HG03066 (cell line): ENCODE data around the gene UST.
"Not testable (repeated sequence)": the region's sequence is repeated elsewhere in the genome, so short reads cannot be mapped to it uniquely, and the experiment has no call there.

Experiments used
- ATAC-seq: cut with Tn5 transposase; IDR thresholded peaks from one replicate; pipeline ENCODE4 v1.9.1; 2021; ENCODE audit warnings: low read depth; ENCODE audit not compliant: unreplicated experiment

The UST gene

GRCh38 chr6:148855744-148856143 lies 108.9 kb downstream of the UST start:
- ATAC-seq = no peak

DNA sequence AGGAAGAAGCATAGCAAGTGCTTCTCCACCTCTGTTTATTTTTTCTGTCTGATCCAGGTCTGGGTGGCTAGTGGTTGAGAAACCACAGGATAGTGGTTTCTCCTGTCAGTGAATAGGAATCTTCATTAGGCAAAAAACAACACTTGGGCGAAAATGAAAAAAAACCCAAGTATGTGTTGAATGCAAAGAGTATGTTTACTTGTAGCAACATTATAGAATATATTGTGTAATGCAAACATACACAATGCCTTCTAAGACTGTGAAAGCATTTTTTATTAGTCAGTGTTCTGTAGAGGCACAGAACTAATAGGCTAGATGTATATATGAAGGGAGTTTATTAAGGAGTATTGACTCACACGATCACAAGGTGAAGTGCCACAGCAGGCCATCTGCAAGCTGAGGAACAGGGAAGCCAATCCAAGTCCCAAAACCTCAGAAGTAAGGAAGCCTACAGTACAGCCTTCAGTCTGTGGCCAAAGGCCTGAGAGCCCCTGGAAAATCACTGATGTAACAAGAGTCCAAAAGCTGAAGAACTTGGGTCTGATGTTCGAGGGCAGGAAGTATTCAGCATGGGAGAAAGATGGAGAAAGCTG lies 111.1 kb downstream of the UST start:
- no peak for ATAC-seq

GRCh38 chr6:148864132-148864531 lies 117.3 kb downstream of the UST start:
- ATAC-seq = not testable (repeated sequence)

DNA sequence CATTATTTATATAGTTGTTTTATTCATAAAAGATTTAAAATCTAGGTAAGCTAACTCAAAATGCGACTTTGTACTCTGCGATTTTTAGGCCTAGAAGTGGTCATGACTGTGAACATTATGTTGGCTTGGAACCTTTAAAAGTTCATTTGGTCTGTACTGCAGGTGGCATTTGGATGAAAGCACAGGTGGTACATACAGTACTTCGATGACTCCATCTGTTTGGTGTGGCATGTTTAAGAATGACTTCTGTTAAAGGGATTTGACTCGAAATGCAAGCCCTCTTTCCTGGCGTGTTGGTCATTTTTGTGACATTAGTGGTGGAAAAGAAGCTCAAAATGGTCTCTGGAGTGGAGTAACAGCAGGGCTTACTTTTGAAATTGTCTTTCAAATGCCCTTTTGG lies 118.1 kb downstream of the UST start:
- ATAC-seq = no peak

- ATAC-seq = peak; percentile 90
Measured at GRCh38 chr6:148866657-148867268, 119.9 kb downstream of the UST start.

GRCh38 chr6:148867862-148868261 lies 121.0 kb downstream of the UST start:
- ATAC-seq = no peak

- ATAC-seq = no peak
Measured at GRCh38 chr6:148868314-148868713, 121.5 kb downstream of the UST start.

GRCh38 chr6:148868901-148869300 lies 122.1 kb downstream of the UST start:
- no peak for ATAC-seq

DNA sequence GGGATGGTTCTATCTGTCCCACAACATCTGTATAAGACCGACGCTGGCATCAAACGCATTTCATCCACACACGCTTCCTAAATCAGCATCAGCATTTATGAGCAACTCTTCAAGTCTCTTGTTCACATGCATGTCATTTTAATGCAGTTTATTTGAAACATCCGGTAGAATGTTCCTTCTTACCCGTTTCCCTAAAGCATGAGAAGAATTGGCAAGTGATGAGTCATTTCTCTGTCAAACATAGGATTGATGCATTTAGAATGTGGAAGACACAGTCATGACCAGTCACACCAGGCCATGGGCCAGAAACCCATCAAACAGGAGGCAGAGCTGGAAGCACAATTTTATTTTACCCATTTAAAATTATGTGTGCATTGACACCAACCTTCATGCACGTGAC lies 122.8 kb downstream of the UST start:
- no peak for ATAC-seq

- ATAC-seq = no peak
Measured at GRCh38 chr6:148873154-148873553, 126.3 kb downstream of the UST start.

- no peak for ATAC-seq
Measured at GRCh38 chr6:148873868-148874267, 127.0 kb downstream of the UST start.

- ATAC-seq = no peak
Measured at GRCh38 chr6:148874698-148875293, 128.0 kb downstream of the UST start.

GRCh38 chr6:148878683-148879082 lies 131.9 kb downstream of the UST start:
- ATAC-seq = no peak

DNA sequence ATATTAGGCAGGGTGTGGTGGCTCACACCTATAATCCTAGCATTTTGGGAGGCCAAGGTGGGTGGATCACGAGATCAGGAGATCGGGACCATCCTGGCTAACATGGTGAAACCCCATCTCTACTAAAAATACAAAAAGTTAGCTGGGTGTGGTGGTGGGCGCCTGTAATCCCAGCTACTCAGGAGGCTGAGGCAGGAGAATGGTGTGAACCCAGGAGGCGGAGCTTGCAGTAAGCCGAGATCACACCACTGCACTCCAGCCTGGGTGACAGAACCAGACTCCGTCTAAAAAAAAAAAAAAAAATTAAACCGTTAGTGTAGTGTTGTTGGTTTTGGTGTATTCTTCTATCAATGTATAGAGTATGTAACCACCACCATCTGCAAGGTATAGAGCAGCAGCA lies 133.9 kb downstream of the UST start:
- not testable (repeated sequence) for ATAC-seq

GRCh38 chr6:148881593-148882311 lies 134.9 kb downstream of the UST start:
- ATAC-seq = no peak

DNA sequence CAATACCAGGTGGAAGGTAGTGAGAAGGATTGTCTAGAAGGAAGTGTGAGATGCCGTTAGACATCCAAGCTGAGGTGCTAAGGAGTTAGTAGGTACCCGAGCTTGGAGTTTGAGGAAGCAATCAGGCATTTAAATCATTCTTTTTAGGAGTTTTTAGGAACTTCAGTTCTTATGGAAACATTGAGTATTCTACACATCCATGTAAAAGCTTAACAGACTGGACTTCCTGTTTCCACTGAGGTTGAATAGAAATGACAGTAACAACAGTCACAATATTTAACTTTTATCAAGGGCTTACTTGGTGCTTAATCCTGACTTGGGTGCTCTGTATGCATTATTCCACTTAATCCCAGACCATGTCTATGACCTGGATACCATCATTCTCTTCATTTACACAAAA lies 136.4 kb downstream of the UST start:
- no peak for ATAC-seq

DNA sequence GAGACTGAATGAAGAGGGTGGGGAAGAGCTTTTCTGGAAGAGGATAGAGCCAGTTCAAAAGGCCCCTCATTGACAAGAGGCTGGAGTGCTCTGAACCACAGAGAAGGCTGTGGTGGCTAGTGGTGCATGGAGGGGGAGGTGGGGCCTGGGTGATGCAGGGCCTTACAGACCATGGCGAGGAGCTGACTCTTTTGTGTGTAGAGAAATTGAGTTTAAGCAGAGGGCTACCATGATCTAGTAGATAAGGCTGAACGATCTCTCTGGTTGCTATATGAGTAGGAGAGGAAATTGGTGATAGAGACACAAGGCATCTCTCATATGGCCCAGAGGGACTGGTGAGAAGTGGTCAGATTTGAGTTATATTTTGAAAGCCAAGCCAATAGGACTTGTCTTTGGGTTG lies 137.6 kb downstream of the UST start:
- ATAC-seq = no peak

DNA sequence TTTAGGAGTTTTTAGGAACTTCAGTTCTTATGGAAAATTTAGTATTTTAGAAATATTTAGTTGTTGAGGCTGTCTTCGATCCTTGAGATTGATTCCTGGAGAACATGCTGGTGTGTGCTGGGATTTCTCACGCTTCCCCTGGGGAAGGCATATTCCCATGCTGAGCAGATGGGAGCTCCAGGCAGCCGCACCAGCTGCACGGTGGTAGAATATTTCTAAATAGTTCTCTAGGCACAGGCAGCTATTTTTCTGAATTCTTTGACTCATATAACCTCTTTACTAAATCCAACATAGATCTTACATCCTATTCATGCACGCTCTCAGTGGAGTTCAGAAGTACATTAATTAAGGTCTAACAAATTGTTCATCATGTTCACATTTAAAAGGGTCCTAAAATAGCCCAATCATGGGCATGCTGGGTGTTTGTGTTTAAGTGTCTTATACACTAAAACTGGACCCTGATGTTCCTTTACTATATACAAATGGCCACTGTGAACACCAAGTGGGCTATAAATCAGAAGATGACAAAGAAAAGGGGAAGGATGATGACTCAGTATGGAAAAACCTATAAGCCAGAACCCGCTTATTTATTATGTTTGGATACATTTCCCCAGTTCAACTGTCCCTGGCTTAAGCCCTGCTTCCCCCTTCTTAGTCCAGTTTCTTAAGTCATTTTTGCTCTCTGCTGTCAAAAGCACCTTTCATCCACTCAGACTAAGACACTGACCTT lies 138.5 kb downstream of the UST start:
- no peak for ATAC-seq

GRCh38 chr6:148885925-148886845 lies 139.4 kb downstream of the UST start:
- no peak for ATAC-seq

- ATAC-seq = no peak
Measured at GRCh38 chr6:148887181-148887580, 140.4 kb downstream of the UST start.
